HG02938 (cell line): ENCODE measurements around the gene NRCAM.
"Not testable (repeated sequence)": the region's sequence is repeated elsewhere in the genome, so short reads cannot be mapped to it uniquely, and the experiment has no call there.

Experiments
- ATAC-seq: cut with Tn5 transposase; IDR thresholded peaks from one replicate; pipeline ENCODE4 v1.9.1; 2021; ENCODE audit warnings: mild to moderate bottlenecking, moderate library complexity; ENCODE audit not compliant: unreplicated experiment

Gene NRCAM

GRCh38 chr7:108403597-108404217 is 52.5 kb downstream of the NRCAM start:
- no peak for ATAC-seq

- ATAC-seq = no peak
Observed at GRCh38 chr7:108402865-108403264, 53.4 kb downstream of the NRCAM start.

GRCh38 chr7:108396080-108396479 is 60.2 kb downstream of the NRCAM start:
- no peak for ATAC-seq

- ATAC-seq = no peak
Observed at GRCh38 chr7:108395426-108395825, 60.8 kb downstream of the NRCAM start.

GRCh38 chr7:108393097-108393496 is 63.1 kb downstream of the NRCAM start:
- not testable (repeated sequence) for ATAC-seq

- not testable (repeated sequence) for ATAC-seq
Observed at GRCh38 chr7:108387686-108388085, 68.5 kb downstream of the NRCAM start.

GRCh38 chr7:108385834-108386422 is 70.3 kb downstream of the NRCAM start:
- ATAC-seq = no peak

GRCh38 chr7:108384716-108385483 is 71.3 kb downstream of the NRCAM start:
- ATAC-seq = peak; percentile 84

GRCh38 chr7:108382932-108383331 is 73.3 kb downstream of the NRCAM start:
- ATAC-seq = no peak

GRCh38 chr7:108380517-108380916 is 75.7 kb downstream of the NRCAM start:
- no peak for ATAC-seq

GRCh38 chr7:108376206-108376605 is 80.0 kb downstream of the NRCAM start:
- no peak for ATAC-seq

- ATAC-seq = no peak
Observed at GRCh38 chr7:108375668-108376067, 80.6 kb downstream of the NRCAM start.

- no peak for ATAC-seq
Observed at GRCh38 chr7:108374899-108375298, 81.3 kb downstream of the NRCAM start.

- no peak for ATAC-seq
Observed at GRCh38 chr7:108372618-108373017, 83.6 kb downstream of the NRCAM start.

GRCh38 chr7:108370616-108371015 is 85.6 kb downstream of the NRCAM start:
- no peak for ATAC-seq

- ATAC-seq = no peak
Observed at GRCh38 chr7:108368466-108368865, 87.8 kb downstream of the NRCAM start.

- ATAC-seq = no peak
Observed at GRCh38 chr7:108367946-108368345, 88.3 kb downstream of the NRCAM start.

GRCh38 chr7:108367314-108367713 is 88.9 kb downstream of the NRCAM start:
- no peak for ATAC-seq

- no peak for ATAC-seq
Observed at GRCh38 chr7:108363659-108364058, 92.6 kb downstream of the NRCAM start.

GRCh38 chr7:108360058-108360800 is 96.0 kb downstream of the NRCAM start:
- no peak for ATAC-seq

GRCh38 chr7:108358553-108358952 is 97.7 kb downstream of the NRCAM start:
- ATAC-seq = no peak
